Panc1 (cell line): ENCODE results near the gene EPC1.

Source experiments
- POLR2AphosphoS5 ChIP-seq: IDR thresholded peaks from 2 replicates; pipeline ENCODE4 v1.6.1; 2012; ENCODE audit warnings: mild to moderate bottlenecking, low read depth, low read length, moderate library complexity
- TF ChIP-seq, protein P1 (sequence below): fragments of 450-650 bp; IDR thresholded peaks from 2 replicates; pipeline ENCODE4 v1.5.1; 2017; ENCODE audit warnings: mild to moderate bottlenecking

DNA sequence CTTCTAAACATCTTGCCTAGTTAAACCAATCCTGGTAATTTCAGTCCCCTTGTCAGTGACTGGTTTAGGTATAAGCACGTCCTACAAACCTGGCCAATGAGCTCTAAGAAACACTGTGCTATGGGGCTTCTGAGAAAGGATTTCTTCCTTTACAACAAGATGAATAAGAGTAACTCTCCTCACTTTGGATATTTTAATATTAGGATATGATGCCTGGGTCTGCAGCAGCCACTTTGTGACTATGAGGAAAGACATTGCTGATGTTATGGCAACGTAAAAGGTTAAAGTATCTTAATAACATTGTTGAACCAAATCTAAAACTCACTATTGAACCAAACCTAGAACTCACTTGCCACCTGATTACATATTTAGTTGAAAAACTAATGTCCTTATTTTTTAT, 26.5 kb upstream of the EPC1 start:
- TF ChIP-seq POLR2AphosphoS5: no peak
- TF ChIP-seq, protein P1, sequence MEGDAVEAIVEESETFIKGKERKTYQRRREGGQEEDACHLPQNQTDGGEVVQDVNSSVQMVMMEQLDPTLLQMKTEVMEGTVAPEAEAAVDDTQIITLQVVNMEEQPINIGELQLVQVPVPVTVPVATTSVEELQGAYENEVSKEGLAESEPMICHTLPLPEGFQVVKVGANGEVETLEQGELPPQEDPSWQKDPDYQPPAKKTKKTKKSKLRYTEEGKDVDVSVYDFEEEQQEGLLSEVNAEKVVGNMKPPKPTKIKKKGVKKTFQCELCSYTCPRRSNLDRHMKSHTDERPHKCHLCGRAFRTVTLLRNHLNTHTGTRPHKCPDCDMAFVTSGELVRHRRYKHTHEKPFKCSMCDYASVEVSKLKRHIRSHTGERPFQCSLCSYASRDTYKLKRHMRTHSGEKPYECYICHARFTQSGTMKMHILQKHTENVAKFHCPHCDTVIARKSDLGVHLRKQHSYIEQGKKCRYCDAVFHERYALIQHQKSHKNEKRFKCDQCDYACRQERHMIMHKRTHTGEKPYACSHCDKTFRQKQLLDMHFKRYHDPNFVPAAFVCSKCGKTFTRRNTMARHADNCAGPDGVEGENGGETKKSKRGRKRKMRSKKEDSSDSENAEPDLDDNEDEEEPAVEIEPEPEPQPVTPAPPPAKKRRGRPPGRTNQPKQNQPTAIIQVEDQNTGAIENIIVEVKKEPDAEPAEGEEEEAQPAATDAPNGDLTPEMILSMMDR: no peak
